Measurements from ENCODE around the gene ZNRF1. TPM values are rescaled to one million over a fixed set of nuclear protein-coding genes. Genes with fewer than 3 reads are reported as not detected.
"Not testable (repeated sequence)": the region's sequence is repeated elsewhere in the genome, so short reads cannot be mapped to it uniquely, and the experiment has no call there.

ZNRF1 gene
- total and polyA plus RNA-seq, 2 donors (not counting 1 experiment from before 2014, with no cell fraction given): 0.27 to 0.76 TPM

DNA sequence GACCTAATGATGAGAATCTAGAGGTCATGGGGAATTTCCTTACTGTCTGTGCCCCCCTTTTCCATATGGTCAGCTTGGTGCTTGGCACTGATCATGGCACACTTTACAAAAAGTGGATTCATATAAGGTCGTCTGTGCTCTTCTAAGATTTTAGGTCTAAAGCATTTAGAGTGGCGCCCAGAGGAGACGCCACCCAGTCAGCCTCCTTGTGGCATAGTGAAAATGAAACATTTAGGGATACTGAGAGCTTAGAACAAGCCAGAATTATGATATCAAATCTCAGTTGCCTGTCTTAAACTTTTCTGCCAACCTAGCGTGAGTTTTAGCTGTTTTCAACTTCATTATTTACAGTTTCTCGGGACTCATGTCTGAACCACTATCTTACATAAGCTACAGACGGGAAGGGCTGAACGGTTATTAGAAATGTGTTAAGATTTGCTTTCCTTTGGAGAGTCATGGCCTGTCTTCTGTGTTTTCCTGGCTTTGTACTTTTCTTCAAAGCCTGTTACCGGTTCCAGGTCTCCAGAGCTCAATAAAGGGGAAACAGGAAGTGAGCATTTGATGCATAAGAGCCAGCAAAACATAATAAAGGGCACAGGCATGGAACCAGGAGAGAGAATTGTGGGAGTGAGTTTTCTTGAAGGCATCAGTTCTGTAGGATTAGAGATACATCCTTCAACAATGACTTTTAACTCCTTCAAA is 13.7 kb downstream of the ZNRF1 start:
- Mint-ChIP-seq H3K9me3 (ENCODE audit: insufficient read depth) (no peaks in the 10 kb centered on the region), H3K4me1 (peaks cover 14% of the 10 kb centered on the region), H3K27ac (no peak overlapping the region), H3K4me3 (peak overlapping the region; percentile 15), H3K27me3 (peaks cover 4% of the 10 kb centered on the region)
- TF ChIP-seq, protein P1, sequence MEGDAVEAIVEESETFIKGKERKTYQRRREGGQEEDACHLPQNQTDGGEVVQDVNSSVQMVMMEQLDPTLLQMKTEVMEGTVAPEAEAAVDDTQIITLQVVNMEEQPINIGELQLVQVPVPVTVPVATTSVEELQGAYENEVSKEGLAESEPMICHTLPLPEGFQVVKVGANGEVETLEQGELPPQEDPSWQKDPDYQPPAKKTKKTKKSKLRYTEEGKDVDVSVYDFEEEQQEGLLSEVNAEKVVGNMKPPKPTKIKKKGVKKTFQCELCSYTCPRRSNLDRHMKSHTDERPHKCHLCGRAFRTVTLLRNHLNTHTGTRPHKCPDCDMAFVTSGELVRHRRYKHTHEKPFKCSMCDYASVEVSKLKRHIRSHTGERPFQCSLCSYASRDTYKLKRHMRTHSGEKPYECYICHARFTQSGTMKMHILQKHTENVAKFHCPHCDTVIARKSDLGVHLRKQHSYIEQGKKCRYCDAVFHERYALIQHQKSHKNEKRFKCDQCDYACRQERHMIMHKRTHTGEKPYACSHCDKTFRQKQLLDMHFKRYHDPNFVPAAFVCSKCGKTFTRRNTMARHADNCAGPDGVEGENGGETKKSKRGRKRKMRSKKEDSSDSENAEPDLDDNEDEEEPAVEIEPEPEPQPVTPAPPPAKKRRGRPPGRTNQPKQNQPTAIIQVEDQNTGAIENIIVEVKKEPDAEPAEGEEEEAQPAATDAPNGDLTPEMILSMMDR (IDR thresholded peaks at IDR 0.05): no peak
- no peak for TF ChIP-seq EZH2 (IDR thresholded peaks at IDR 0.05; ENCODE audit: borderline replicate concordance, insufficient read depth, low read depth, low read length, poor library complexity, severe bottlenecking)
- H3K9me3 ChIP-seq (ENCODE audit: control extremely low read depth in 1 of 3, control insufficient read depth in 2 of 3, insufficient read depth in 1 of 3, low read length in 2 of 3): peaks cover 0 to 2% (median 0%) of the 10 kb centered on the region in 3 donors
- peak overlapping the region; percentile 26 for H2AFZ ChIP-seq (ENCODE audit: insufficient read depth, low read depth, low read length, poor library complexity, severe bottlenecking)
- 76% methylated on average over 4 of the region's 8 CpGs for WGBS (ENCODE audit: insufficient coverage)
- peak overlapping the region; percentile 29 for H3K4me2 ChIP-seq (replicated peaks; ENCODE audit: low read depth, low read length, poor library complexity, severe bottlenecking)
- H3K27ac ChIP-seq (ENCODE audit: low read length in 2 of 2): no peak overlapping the region
- intact Hi-C loops (cut with micrococcal nuclease): no loop called here
- no peaks in the 10 kb centered on the region for H3K27me3 ChIP-seq (replicated peaks in 1 of 4; ENCODE audit: control extremely low read depth in 1 of 4, control insufficient read depth in 3 of 4, insufficient read depth in 4 of 4, low read length in 3 of 4)
- peaks cover 0 to 6% of the 10 kb centered on the region in 2 donors for H3K4me1 ChIP-seq (ENCODE audit: control insufficient read depth in 2 of 2, insufficient read depth in 2 of 2, low read length in 2 of 2)
- ATAC-seq (ENCODE audit: low read depth) (no peak), DNase-seq (no peak)
- H3K36me3 ChIP-seq (replicated peaks in 1 of 2; ENCODE audit: control extremely low read depth in 1 of 2, control insufficient read depth in 1 of 2, extremely low read depth in 1 of 2, insufficient read depth in 2 of 2, low read length in 1 of 2): no peaks in the 10 kb centered on the region
- H3K79me2 ChIP-seq (ENCODE audit: control insufficient read depth, insufficient read depth, low read length): no peaks in the 10 kb centered on the region
- H3K9ac ChIP-seq (ENCODE audit: low read length): no peak overlapping the region
- no peak overlapping the region for H3K4me3 ChIP-seq (ENCODE audit: control extremely low read depth in 1 of 5, extremely low read depth in 1 of 5, insufficient read depth in 1 of 5, low read depth in 2 of 5, low read length in 4 of 5)
- POLR2A ChIA-PET: no interaction called here
- no peaks in the 10 kb centered on the region for H4K20me1 ChIP-seq (ENCODE audit: control insufficient read depth, insufficient read depth, low read length, poor library complexity, severe bottlenecking)
- CTCF ChIA-PET: no interaction called here

DNA sequence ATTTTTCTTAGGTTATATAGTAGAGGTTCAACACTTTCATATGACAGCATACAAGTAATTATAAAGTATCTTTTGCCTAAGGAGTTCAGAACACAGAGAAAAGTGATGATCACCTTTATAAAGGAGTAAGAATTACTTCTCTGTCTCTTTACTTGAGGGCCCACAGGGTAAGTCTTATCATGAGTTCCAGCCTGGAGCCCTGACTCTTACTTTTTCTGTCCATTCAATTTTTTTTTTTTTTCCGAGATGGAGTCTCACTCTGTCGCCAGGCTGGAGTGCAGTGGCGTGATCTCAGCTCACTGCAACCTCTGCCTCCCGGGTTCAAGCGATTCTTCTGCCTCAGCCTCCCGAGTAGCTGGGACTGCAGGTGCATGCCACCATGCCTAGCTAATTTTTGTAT is 14.3 kb downstream of the ZNRF1 start:
- H3K36me3 ChIP-seq (replicated peaks in 1 of 2; ENCODE audit: control extremely low read depth in 1 of 2, control insufficient read depth in 1 of 2, extremely low read depth in 1 of 2, insufficient read depth in 2 of 2, low read length in 1 of 2); H3K4me1 ChIP-seq (ENCODE audit: control insufficient read depth in 2 of 2, insufficient read depth in 2 of 2, low read length in 2 of 2); H3K4me2 ChIP-seq (replicated peaks; ENCODE audit: low read depth, low read length, poor library complexity, severe bottlenecking); H3K4me3 ChIP-seq (ENCODE audit: control extremely low read depth in 1 of 5, extremely low read depth in 1 of 5, insufficient read depth in 1 of 5, low read depth in 2 of 5, low read length in 4 of 5); POLR2A ChIA-PET; H3K27ac ChIP-seq (ENCODE audit: low read length in 2 of 2); H3K4me3 Mint-ChIP-seq; ATAC-seq (ENCODE audit: low read depth); intact Hi-C loops (cut with micrococcal nuclease); CTCF ChIA-PET; H3K9me3 Mint-ChIP-seq (ENCODE audit: insufficient read depth); H3K79me2 ChIP-seq (ENCODE audit: control insufficient read depth, insufficient read depth, low read length); H3K27ac Mint-ChIP-seq; DNase-seq; H3K9ac ChIP-seq (ENCODE audit: low read length); H3K9me3 ChIP-seq (ENCODE audit: control extremely low read depth in 1 of 3, control insufficient read depth in 2 of 3, insufficient read depth in 1 of 3, low read length in 2 of 3); H3K27me3 ChIP-seq (replicated peaks in 1 of 4; ENCODE audit: control extremely low read depth in 1 of 4, control insufficient read depth in 3 of 4, insufficient read depth in 4 of 4, low read length in 3 of 4); H4K20me1 ChIP-seq (ENCODE audit: control insufficient read depth, insufficient read depth, low read length, poor library complexity, severe bottlenecking); H3K27me3 Mint-ChIP-seq: not testable (repeated sequence)
- WGBS (ENCODE audit: insufficient coverage): no CpG with 5 or more reads among the region's 6 CpGs
- peaks cover 14% of the 10 kb centered on the region for H3K4me1 Mint-ChIP-seq
- H2AFZ ChIP-seq (ENCODE audit: insufficient read depth, low read depth, low read length, poor library complexity, severe bottlenecking): peak overlapping the region; percentile 26

All from B cell (primary cell).